Measurements from ENCODE around the gene FLG.
"Not testable (repeated sequence)": the region's sequence is repeated elsewhere in the genome, so short reads cannot be mapped to it uniquely, and the experiment has no call there.

Gene FLG

GRCh38 chr1:152325111-152325510 lies at the start of gene FLG:
TSS of gene FLG (minus strand) at chr1:152325239. CDS start at chr1:152315456, 9,783 bp downstream.
- no peak for DNase-seq

DNA sequence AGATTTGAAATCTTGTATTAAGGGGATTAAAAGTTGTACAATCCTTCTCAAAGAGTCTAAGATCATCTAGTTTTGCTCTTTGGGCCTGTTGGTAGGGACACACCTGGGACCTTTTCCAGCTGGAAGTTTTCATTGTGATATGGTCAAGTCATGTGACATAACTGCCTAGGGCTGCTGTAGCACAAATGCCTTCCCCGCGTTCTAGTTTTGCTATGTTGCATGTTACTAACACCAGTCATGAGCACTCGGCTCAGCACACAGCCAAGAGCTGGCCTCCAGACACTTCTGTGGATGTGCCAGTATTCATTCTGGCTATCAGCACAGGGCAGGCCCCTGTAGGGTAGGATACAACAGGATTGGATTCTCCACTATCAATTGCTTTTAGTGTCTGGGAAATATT lies 49.4 kb upstream of the FLG start:
- DNase-seq: no peak

GRCh38 chr1:152372672-152373071 lies 47.6 kb upstream of the FLG start:
- no peak for DNase-seq

DNA sequence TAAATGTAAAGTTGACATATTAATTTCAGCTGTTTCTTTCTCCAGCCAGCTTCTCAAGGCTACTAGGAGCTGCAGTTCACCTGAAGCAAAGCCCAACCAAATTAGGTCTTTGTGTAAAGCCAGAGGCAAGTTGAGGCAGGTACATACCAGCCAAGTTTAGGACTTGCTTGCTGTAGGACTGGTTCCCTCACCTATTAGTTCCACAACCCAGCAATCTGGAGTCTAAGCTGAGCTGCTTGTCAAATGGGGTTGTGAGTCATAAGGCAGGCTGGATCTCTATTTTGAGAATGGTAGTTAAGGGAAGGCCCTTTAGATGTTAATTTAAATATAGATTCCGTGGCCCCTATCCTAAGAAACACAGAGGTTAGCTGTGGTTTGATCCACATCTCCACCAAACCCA lies 42.4 kb upstream of the FLG start:
- DNase-seq: no peak

GRCh38 chr1:152359906-152360305 lies 34.9 kb upstream of the FLG start, which contains the start of gene FLG2:
TSS of gene FLG2 (minus strand) at chr1:152360006. CDS start at chr1:152358884, 1,122 bp downstream.
- DNase-seq: no peak

GRCh38 chr1:152356736-152357135 lies 31.7 kb upstream of the FLG start:
- DNase-seq: no peak

GRCh38 chr1:152349611-152350010 lies 24.6 kb upstream of the FLG start:
- no peak for DNase-seq

DNA sequence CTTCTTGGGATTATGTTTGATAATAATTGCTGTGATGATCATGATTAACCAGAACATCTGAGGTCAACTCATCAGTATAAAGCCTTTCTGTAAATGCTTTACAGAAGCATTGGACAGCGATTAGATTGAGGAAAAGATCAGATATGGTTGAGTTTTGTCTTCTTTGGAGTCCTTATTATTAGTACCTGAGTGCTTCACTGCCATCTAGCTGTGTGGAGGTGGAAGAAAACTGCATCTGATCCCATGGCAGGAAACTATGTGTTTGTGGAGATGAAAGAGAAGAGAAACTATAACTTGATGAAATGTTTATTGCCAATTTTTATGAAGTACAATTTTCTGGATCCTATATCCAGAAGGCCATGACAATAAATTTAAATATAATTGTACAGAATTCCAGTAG lies 23.4 kb upstream of the FLG start:
- DNase-seq: no peak

DNA sequence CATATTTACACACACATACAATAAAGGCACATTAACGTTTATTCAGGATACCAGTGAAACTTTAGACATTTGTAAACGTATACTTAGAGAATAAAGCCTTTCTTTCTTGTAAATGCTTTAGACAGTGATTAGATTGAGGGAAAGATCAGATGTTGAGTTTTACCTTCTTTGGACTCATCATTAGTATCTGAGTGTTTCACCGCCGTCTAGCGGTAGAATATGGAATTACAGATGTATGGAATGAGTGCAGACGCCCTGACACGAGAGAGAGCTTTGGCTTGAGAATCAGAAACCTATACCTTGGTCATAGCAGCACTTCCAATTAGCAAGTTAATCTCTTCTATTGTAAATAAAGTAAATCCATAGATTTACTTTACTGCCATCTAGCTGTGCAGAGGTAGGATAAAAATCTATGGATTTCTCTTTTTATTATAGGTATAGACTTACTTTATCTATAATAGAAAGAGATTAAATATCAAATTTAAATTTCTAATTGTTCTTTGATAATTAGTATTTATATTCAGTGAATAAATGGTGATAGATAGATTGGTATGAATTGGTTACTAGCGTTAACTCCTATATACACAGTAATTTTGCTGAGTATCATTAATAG lies 22.2 kb upstream of the FLG start:
- peak; percentile 63 for DNase-seq

- no peak for DNase-seq
Observed at GRCh38 chr1:152344438-152344837, 19.4 kb upstream of the FLG start.

- no peak for DNase-seq
Observed at GRCh38 chr1:152343006-152343405, 18.0 kb upstream of the FLG start.

DNA sequence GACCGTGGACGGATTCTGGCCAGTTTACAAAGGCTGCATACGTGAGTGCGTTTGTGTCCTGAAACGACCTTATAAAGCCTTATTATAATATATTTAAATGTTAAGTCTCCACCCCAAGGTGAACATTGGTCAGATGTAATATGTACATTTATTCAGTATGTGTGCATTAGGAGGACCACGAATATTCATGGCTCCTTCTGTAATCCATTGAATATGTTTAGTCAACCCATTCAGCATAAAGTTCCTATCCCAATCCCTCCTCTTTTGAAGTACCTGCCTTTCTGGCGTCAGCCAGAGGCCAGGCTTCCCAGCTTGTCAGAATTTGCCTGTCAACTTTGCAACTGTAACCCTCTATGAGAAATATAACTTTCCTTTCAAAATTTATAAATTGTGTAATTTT lies 10.4 kb upstream of the FLG start:
- DNase-seq: no peak

DNA sequence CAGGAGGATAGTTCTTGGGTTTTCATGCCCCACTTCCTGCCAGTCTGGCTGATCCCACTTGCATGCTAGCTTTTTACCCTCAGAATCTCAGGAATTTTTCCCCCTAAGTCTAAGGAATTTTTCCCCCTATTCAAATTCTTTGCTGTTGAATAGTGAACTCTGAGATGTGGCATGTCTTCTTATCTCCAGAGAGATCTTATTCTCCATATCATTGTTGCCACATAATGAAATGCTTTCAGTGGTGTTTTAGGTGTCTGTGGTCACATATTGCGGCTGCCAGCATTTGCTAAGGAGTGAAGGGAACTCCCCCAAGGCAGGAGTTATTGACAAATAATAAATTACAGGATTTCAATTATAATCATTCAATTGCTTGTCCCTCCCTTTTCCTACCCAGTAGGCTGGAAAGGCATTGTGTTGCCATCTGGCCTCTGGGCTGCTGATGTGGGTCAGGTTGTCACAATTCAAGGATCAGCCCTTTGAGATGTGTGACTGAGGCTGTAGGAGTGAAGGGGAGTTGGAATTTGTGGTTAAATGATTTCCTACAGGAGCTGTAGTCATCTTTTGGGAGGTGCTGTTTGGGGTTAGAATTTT lies 3.9 kb upstream of the FLG start:
- peak; percentile 81 for DNase-seq

DNA sequence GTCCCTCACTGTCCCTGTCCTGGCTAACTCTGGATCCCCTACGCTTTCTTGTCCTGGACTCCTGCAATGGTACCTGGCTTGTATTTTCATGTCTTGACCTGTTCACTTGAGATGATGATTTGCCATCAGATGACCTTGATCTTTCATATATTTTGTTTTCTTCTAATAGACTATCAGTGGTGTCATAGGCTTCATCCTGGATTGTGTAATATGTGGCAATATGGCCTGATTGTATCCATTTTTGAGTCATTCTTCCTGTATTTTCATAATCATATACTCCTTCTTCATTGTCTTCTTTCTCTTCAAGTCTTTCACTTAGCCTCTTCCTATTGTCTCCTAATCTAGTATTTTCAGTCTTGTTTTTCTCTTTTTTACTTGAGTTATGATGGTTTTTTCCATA lies 11.1 kb downstream of the FLG start:
- DNase-seq: no peak

DNA sequence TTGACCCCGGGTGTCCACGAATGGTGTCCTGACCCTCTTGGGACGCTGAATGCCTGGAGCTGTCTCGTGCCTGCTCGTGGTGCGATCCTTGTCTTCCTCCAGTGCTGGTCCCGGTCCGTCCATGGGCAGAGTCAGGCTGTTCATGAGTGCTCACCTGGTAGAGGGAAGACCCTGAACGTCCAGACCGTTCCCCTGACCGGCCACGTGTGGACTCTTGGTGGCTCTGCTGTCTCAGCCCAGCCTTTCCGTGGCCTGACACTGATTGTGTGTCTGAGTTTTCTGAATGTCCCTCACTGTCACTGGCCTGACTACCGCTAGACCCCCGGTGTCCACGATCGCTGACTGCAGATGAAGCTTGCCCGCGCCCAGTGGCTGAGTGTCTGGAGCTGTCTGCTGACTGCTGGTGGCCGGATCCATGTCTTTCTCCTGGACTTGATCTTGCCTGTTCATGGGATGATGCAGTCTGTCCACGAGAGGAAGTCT lies 11.7 kb downstream of the FLG start:
- DNase-seq: no peak

GRCh38 chr1:152312169-152312568 lies 12.9 kb downstream of the FLG start:
- not testable (repeated sequence) for DNase-seq

DNA sequence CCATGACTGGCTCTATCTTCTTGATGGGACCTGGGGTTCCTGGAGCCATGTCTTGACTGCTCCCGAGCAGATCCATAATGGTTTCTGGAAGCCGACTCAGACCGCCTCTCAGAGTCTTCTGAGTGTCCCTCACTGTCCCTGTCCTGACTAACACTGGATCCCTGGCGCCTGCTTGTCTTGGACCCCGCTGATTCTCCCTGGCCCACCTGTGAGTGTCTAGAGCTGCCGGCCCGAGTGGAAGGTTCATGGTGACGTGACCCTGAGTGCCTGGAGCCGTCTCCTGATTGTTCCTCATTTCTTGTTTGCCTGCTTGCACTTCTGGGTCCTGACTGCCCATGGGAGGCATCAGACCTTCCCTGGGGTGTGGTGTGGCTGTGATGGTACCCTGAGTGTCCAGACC lies 15.1 kb downstream of the FLG start:
- no peak for DNase-seq

DNA sequence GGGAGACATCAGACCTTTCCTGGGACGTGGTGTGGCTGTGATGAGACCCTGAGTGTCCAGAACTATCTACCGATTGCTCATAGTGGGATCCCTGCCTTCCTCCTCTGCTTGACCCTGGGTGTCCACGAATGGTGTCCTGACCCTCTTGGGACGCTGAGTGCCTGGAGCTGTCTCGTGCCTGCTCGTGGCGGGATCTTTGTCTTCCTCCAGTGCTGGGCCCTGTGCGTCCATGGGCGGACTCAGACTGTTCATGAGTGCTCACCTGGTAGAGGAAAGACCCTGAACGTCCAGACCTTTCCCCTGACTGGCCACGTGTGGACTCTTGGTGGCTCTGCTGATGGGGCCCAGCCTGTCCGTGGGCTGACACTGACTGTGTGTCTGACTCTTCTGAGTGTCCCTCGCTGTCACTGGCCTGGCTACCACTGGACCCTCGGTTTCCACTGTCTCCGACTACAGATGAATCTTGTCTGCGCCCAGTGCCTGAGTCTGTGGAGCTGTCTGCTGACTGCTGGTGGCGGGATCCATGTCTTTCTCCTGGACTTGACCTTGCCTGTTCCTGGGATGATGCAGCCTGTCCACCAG lies 15.6 kb downstream of the FLG start:
- not testable (repeated sequence) for DNase-seq

GRCh38 chr1:152308758-152309157 lies 16.3 kb downstream of the FLG start:
- DNase-seq: not testable (repeated sequence)

GRCh38 chr1:152307970-152308369 lies 17.1 kb downstream of the FLG start:
- not testable (repeated sequence) for DNase-seq

GRCh38 chr1:152306123-152306522 lies 18.9 kb downstream of the FLG start:
- not testable (repeated sequence) for DNase-seq

DNA sequence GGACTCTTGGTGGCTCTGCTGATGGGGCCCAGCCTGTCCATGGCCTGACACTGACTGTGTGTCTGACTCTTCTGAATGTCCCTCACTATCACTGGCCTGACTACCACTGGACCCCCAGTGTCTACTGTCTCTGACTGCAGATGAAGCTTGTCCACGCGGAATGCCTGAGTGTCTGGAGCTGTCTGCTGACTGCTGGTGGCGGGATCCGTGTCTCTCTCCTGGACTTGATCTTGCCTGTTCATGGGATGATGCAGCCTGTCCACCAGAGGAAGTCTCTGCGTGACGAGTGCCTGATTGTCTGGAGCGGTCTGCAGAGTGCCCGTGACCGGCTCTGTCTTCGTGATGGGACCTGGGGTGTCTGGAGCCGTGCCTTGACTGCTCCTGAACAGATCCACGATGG lies 20.3 kb downstream of the FLG start:
- DNase-seq: not testable (repeated sequence)

GRCh38 chr1:152303139-152303872 lies 21.7 kb downstream of the FLG start:
- DNase-seq: not testable (repeated sequence)

DNA sequence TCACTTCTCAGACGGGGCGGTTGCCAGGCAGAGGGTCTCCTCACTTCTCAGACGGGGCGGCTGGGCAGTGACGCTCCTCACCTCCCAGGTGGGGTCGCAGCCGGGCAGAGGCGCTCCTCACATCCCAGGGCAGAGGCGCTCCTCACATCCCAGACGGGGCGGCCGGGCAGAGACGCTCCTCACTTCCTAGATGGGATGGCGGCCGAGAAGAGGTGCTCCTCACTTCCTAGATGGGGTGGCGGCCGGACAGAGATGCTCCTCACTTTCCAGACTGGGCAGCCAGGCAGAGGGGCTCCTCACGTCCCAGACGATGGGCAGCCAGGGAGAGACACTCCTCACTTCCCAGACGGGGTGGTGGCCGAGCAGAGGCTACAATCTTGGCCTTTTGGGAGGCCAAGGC lies 68.6 kb downstream of the FLG start:
- not testable (repeated sequence) for DNase-seq

All from EL (cell line).